ENCODE results near the gene PPP2R5E.

DNA sequence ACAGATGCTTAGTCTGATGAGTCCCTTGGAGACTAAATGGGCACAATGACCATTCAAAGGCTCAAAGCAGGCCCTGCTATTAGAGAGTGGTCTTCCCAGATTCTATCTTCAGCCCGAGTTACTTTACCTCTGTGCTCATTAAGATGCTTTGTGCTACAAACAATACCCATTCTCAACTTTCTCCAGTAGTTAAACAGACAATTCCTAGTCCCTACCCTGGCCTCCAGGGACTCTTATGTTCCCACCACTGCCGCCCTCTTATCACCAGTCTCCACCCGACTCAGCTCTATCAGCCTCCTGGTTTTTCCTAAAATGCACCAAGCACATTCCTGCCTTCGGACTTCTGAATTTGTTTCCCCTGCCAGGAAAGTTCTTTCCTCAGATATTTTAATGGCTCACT, 198.8 kb downstream of the PPP2R5E start:
- TF ChIP-seq POLR2A (IDR thresholded peaks at IDR 0.05): no peak
- TF ChIP-seq, protein P1, sequence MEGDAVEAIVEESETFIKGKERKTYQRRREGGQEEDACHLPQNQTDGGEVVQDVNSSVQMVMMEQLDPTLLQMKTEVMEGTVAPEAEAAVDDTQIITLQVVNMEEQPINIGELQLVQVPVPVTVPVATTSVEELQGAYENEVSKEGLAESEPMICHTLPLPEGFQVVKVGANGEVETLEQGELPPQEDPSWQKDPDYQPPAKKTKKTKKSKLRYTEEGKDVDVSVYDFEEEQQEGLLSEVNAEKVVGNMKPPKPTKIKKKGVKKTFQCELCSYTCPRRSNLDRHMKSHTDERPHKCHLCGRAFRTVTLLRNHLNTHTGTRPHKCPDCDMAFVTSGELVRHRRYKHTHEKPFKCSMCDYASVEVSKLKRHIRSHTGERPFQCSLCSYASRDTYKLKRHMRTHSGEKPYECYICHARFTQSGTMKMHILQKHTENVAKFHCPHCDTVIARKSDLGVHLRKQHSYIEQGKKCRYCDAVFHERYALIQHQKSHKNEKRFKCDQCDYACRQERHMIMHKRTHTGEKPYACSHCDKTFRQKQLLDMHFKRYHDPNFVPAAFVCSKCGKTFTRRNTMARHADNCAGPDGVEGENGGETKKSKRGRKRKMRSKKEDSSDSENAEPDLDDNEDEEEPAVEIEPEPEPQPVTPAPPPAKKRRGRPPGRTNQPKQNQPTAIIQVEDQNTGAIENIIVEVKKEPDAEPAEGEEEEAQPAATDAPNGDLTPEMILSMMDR (IDR thresholded peaks at IDR 0.05): no peak
